Central memory CD4-positive, alpha-beta T cell (primary cell): ENCODE measurements around the gene CENPX.

Source experiments
- DNase-seq: peaks from one replicate; pipeline ENCODE4 v3.0.0; 2022

CENPX gene

DNA sequence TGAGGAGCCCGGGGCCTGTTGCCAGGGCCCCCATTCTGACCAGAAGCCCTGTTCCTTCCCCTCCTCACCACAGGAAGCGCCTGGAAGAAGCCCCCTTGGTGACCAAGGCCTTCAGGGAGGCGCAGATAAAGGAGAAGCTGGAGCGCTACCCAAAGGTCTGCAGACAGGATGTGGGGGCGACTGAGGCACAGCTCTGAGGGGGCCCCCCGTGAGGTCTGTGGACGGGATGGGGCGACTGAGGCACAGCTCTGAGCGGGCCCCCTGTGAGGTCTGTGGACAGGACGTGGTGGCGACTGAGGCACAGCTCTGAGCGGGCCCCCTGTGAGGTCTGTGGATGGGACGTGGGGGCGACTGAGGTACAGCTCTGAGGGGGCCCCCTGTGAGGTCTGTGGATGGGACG is 13.3 kb downstream of the CENPX start:
- no peak for DNase-seq

DNA sequence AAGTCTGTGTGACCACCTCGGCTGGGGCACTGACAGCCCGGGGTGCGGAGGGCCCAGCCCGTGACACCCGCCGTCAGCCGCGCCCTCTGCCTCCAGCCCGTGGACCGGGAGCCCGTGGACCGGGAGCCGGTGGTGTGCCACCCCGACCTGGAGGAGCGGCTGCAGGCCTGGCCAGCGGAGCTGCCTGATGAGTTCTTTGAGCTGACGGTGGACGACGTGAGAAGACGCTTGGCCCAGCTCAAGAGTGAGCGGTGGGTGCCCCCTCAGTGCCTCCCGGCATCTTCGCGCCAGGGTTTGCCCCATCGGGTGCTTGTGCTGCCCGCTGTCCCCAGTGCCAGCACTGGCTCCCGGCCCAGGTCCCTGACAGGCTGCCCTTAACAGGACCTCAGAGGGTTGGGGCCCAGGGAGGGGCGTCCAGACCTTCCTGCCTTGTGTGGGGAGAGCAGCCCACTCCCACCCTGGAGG is 13.7 kb downstream of the CENPX start:
- DNase-seq: no peak

- DNase-seq: no peak
These were observed 14.3 kb downstream of the CENPX start for GRCh38 chr17:82008258-82008940.

GRCh38 chr17:82007495-82008257 is 15.0 kb downstream of the CENPX start:
- no peak for DNase-seq

- DNase-seq: no peak
These were observed 15.5 kb downstream of the CENPX start for GRCh38 chr17:82007228-82007494.

DNA sequence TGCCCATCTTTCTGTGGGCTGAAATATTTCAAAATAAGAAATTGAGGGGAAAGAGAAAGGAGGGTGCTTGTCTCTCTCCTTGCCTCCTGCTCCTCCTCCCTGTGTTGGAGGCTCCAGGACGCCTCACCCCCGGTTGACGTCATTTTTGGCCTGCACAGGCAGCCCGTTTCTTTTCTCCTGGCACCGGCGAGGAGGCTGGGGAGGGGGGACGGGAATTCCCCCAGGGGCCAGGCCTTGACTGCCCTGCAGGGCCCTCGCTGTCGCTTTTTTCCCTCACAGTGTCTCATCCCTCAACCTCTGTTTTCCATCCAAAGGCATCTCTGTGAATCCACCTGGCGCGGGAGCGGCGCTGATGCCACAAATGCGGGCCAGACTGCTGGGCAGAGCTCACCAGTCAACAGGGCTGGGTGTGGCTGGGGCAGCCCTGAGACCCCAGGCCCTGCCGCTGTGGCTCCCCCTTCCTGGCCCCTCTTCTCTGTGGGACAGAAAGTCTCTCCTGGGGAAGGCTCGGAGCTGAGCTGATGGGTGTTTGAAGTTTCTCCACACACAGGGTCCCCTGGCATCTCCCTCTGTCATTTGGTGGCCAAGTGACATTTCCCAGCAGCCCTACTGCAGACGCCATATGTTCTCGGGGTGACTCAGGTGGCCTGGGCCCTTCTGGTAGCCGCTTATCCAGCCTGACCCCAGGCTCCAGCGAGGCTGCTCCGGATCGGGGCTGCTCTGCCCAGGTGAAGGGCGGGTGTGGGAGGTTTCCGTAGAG is 16.0 kb downstream of the CENPX start:
- no peak for DNase-seq

GRCh38 chr17:82005701-82006348 is 16.9 kb downstream of the CENPX start:
- no peak for DNase-seq

- no peak for DNase-seq
These were observed 17.9 kb downstream of the CENPX start for GRCh38 chr17:82004517-82005455.

- no peak for DNase-seq
These were observed 19.0 kb downstream of the CENPX start for GRCh38 chr17:82003411-82004381.

DNA sequence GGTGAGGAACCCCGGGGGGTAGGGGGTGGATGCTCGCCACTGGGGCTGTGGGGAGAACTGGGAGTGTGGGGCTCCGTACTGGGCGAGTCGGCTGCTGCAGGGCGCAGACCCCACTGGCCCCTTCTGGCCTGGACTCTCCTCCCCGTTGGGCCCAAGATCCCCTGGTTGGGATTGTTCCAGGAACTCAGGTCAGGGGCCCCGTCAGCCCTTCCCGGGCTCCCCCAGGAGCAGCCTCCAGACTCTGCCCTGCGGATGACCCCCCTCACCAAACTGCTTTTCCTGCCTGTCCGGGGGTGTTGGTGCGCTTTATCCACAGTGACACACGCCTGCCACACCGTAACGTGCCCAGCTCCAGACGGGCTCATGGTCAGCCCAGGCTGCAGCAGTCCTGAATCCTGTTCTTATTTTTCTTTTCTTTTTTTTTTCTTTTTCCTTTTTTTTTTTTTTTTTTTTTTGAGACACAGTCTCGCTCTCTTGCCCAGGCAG is 21.1 kb downstream of the CENPX start:
- no peak for DNase-seq

GRCh38 chr17:82000803-82001570 is 21.7 kb downstream of the CENPX start:
- DNase-seq: no peak

DNA sequence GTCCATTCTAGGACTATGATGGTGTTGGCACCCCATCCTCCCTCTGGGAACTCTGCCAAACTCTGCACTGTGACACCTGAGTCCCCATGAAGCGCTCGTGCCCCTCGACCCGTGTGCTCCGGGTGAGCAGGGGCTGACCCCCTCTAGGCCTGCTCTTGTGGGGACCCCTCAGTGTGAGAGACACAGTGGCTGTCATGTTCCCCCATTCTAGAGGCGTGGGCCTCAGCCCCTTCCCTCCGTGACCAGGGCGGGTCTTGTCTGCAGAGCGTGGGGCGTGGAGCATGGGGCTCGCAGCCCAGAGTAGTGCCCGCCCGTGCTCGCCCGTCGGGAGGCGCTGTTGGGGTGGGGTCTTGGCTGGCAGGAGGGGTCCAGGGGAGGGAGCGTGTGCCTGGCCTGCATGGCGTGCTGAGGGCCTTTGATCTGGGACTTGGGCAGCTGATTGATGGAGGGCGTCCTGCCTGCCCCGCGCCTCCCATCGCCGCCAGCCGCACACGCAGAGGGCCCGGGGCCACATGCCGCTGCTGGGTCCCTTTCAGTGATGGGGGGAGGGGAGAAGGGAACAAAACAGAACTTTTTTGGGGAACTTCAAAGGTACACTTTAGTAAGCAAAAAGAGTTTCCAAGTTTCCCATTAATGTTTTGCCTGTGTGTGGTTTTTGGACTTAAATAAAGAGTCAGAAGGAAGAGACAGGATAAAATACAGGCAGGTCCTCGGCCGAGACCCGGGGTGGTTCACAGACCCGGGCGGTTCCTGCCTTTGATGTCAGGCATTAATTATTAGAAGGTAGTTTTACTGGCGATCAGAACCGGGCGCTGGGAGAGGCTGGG is 22.5 kb downstream of the CENPX start:
- DNase-seq: no peak

- no peak for DNase-seq
These were observed 23.1 kb downstream of the CENPX start for GRCh38 chr17:81999587-81999975.

DNA sequence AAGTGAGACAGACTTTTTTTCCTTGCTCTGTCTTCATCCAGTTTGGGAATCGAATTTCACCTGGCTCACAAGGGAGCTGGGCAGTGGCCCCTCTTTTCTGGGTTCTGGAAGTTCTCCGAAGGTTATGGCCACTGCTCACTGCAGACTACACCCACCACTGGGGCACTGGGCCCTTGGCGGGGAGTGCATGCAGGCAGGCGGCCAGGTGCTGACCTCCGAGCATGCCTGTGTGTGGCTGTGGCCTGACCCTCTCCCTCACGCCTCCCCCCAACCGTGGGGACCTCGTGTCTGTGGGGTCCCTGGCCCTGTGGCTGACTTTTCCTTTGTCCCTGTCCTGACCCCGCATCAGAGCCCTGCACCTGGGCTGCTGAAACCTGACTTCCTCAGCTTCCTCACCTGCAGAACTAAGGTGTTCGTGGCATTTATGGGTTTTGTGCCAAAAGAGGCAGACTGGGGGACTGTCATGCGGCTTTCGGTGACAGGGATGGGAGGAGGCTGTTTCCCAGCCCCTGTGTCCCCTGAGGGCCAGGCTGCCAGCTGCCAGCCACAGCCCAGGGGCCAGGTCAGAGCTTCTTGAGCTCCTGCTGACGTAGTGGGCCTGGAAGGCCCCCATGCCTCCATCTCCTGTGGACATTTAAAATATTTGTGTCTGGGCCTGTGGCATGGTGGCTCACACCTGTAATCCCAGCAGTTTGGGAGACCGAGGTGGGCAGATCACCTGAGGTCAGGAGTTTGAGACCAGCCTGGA is 23.8 kb downstream of the CENPX start:
- DNase-seq: no peak

DNA sequence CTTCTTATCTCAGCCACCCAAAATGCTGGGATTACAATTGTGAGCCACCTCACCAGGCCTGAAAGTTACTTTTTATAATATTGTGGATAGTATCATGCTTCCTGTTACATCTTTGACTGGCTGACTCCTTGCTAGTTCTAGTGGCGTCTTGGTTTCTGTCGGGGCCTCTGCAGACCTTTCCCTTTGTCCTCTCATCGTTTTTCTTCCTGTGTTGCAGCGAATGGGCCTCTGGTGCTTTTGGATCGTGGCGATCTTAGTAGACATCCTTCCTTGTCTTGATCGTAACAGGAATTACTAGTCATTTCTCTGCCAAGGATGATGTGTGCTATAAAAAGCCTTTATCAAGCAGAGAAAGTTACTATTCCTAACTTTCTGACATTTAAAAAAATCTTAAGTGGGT is 24.5 kb downstream of the CENPX start:
- no peak for DNase-seq

- DNase-seq: no peak
These were observed 25.8 kb downstream of the CENPX start for GRCh38 chr17:81996757-81997441.

GRCh38 chr17:81996232-81996756 is 26.4 kb downstream of the CENPX start:
- DNase-seq: no peak
